ENCODE measurements around the gene AMER3. TPM values are rescaled to one million over a fixed set of nuclear protein-coding genes. Genes with fewer than 3 reads are reported as not detected.
A peak's percentile ranks its signal among the peaks of the same experiment; 100 is the strongest.

Gene AMER3
- total RNA-seq, 4 donors from 2014 or later: not detected

GRCh38 chr2:130754811-130755210, 529 bp upstream of the AMER3 start:
- no peak for DNase-seq (ENCODE audit: low spot score in 2 of 2)
- 28 to 32% methylated on average over 8 of the region's 8 CpGs for WGBS, 2 donors
- Histone ChIP-seq H3K4me3 (no peak overlapping the region), H3K9me3 (no peaks in the 10 kb centered on the region), H3K27me3 (peaks cover 0 to 40% of the 10 kb centered on the region in 2 donors), H3K4me1 (peaks cover 0 to 13% (median 0%) of the 10 kb centered on the region in 4 donors), H3K27ac (no peak overlapping the region), H3K36me3 (no peaks in the 10 kb centered on the region)
- TF ChIP-seq POLR2A (IDR thresholded peaks at IDR 0.05): no peak
- TF ChIP-seq EP300 (IDR thresholded peaks at IDR 0.05): no peak
- TF ChIP-seq, protein P1, sequence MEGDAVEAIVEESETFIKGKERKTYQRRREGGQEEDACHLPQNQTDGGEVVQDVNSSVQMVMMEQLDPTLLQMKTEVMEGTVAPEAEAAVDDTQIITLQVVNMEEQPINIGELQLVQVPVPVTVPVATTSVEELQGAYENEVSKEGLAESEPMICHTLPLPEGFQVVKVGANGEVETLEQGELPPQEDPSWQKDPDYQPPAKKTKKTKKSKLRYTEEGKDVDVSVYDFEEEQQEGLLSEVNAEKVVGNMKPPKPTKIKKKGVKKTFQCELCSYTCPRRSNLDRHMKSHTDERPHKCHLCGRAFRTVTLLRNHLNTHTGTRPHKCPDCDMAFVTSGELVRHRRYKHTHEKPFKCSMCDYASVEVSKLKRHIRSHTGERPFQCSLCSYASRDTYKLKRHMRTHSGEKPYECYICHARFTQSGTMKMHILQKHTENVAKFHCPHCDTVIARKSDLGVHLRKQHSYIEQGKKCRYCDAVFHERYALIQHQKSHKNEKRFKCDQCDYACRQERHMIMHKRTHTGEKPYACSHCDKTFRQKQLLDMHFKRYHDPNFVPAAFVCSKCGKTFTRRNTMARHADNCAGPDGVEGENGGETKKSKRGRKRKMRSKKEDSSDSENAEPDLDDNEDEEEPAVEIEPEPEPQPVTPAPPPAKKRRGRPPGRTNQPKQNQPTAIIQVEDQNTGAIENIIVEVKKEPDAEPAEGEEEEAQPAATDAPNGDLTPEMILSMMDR (IDR thresholded peaks at IDR 0.05): no peak

DNA sequence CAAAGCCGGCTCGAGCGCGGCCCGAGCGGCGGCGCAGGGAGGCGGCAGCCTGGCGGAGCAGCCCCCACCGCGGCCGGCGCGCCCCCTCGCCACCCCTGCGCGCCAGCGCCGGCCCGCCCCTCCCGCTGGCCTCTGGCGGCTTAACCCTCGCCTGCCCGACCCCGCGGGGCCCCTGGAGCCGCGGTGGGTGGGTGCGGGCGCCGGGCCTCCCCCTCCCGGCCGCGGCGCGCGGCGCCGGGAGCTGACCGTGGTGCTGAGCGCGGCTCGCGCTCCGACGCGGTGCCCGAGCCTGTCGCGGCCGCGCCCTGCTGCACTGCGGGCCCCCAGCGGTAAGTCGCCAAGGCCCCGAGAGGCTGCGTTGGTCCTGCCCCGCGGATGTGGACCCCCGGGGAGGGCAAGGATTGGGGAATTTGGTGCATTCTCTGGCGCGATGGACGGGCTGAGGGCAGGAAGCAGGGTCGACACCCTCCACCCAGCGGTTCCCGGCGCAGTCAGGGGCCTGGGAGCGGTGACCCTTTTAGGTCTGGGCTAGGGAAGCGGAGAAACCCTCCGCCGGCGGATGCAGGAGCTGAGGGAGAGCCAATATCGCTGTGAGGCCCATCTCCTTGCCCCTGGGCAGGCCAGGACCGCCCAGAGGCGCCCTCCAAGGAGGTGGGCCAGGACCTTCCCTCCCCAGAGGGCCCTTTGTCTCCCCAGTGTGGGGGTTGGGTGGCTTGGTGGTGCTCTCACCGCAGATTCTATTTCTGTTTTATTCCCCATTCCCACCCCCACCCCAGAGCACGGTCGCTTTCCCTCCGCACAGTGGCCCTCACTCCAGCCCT, 923 bp downstream of the AMER3 start:
- DNase-seq (ENCODE audit: low spot score in 2 of 2): no peak
- no peak overlapping the region for H3K27ac ChIP-seq
- peaks cover 0 to 45% of the 10 kb centered on the region in 2 donors for H3K27me3 ChIP-seq
- no peak for TF ChIP-seq EP300 (IDR thresholded peaks at IDR 0.05)
- TF ChIP-seq POLR2A (IDR thresholded peaks at IDR 0.05): no peak
- TF ChIP-seq, protein P1 (IDR thresholded peaks at IDR 0.05): no peak
- WGBS, 2 donors: 4 to 6% methylated on average over 22 to 36 of the region's 80 CpGs
- H3K36me3 ChIP-seq: no peaks in the 10 kb centered on the region
- H3K9me3 ChIP-seq: no peaks in the 10 kb centered on the region
- H3K4me1 ChIP-seq: peaks cover 0 to 13% (median 0%) of the 10 kb centered on the region in 4 donors
- peak overlapping the region in 1 of 4 donors; percentile 28 for H3K4me3 ChIP-seq

GRCh38 chr2:130756874-130757668, 1.7 kb downstream of the AMER3 start:
- Histone ChIP-seq H3K4me1 (peaks cover 0 to 13% (median 0%) of the 10 kb centered on the region in 4 donors), H3K4me3 (no peak overlapping the region), H3K27me3 (peaks cover 0 to 45% of the 10 kb centered on the region in 2 donors), H3K9me3 (no peaks in the 10 kb centered on the region), H3K27ac (no peak overlapping the region), H3K36me3 (no peaks in the 10 kb centered on the region)
- no peak for TF ChIP-seq POLR2A (IDR thresholded peaks at IDR 0.05)
- TF ChIP-seq, protein P1 (IDR thresholded peaks at IDR 0.05): no peak
- TF ChIP-seq EP300 (IDR thresholded peaks at IDR 0.05): no peak
- DNase-seq (ENCODE audit: low spot score in 2 of 2): no peak
- WGBS, 2 donors: 33% methylated on average over 16 of the region's 16 CpGs

GRCh38 chr2:130759906-130760753, 4.8 kb downstream of the AMER3 start:
- WGBS, 2 donors: 71 to 75% methylated on average over 6 to 10 of the region's 10 CpGs
- no peaks in the 10 kb centered on the region for H3K9me3 ChIP-seq
- H3K4me3 ChIP-seq: no peak overlapping the region
- no peak overlapping the region for H3K27ac ChIP-seq
- peaks cover 0 to 40% of the 10 kb centered on the region in 2 donors for H3K27me3 ChIP-seq
- TF ChIP-seq POLR2A (IDR thresholded peaks at IDR 0.05) (no peak), EP300 (IDR thresholded peaks at IDR 0.05) (no peak)
- TF ChIP-seq, protein P1 (IDR thresholded peaks at IDR 0.05): no peak
- no peaks in the 10 kb centered on the region for H3K36me3 ChIP-seq
- DNase-seq (ENCODE audit: low spot score in 2 of 2): no peak
- H3K4me1 ChIP-seq: peaks cover 0 to 13% (median 0%) of the 10 kb centered on the region in 4 donors
